Spleen (tissue), 7 donors: ENCODE measurements around the gene CHST5.
"Not testable (repeated sequence)": the region's sequence is repeated elsewhere in the genome, so short reads cannot be mapped to it uniquely, and the experiment has no call there.

Experiments
- CTCF ChIP-seq, 11 experiments: fragments of 200-600 bp in 7 of 11; fragments of 450-650 bp in 4 of 11; sonication (generic) in 4 of 11; IDR thresholded peaks in 8 of 11; conservative IDR thresholded peaks in 3 of 11; 1 replicate in 7 of 11; 2 replicates in 4 of 11; pipeline versions ENCODE4 v1.4.0 to v1.8.0; 2016 to 2021; ENCODE audit warnings: antibody characterized with exemption in 11 of 11, inconsistent platforms in 4 of 11, mild to moderate bottlenecking in 1 of 11
- POLR2A ChIP-seq, 3 donors: fragments of 450-650 bp; IDR thresholded peaks; one replicate each; pipeline ENCODE4 v1.5.1; 2017; ENCODE audit warnings: antibody characterized with exemption in 3 of 3, mild to moderate bottlenecking in 1 of 3
- donor health status: DM: no; HTN: no; CAD: no; lungs with moderate emphysema.
- donor health status: DM: no; HTN: no; CAD: no.
- donor health status: DM: no; HTN: no; CAD: no.

- not testable (repeated sequence) for TF ChIP-seq POLR2A (IDR thresholded peaks at IDR 0.05); CTCF (IDR thresholded peaks at IDR 0.05 in 8 of 11, conservative IDR thresholded peaks at IDR 0.05 in 3 of 11)
Measured at GRCh38 chr16:75516189-75516966, 19.5 kb downstream of the CHST5 start.
